ENCODE results near the gene GPR68. TPM values are rescaled to one million over a fixed set of nuclear protein-coding genes. Genes with fewer than 3 reads are reported as not detected.

Gene GPR68
- total RNA-seq, 2 donors from 2014 or later: 18.9 to 19.2 TPM

DNA sequence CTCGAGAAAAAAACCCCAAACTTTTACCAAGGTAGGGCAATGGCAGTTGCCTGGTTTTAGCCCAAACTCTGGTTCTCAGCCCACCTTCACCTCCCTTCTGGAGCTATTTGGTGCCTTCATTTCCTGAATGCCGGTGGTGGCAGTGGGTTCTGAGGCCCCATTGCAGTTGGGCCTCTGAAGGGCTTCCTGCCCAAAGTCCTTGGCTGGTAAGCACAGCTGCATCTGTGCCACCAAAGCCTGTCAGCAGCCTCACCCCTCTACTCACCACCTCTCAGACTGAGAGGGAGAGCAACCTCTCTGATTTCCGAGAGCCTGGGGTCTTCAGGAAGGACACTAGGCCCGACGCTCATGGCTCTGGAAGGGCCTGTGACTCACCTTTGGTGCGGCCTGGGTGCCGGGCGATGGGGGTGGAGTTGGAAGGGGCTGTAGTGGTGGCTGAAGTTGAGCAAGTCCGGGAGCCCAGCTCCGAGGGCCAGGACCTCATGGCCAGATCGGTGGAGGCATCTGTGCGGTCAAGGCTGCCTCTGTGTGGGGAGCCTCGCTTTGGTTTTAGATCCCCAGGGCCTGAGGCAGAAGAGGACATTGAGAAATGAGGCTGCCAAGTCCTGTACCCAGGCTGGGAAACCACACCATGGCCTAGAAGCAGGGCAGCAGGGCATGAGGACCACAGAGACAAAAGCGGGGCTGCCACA is 38.6 kb upstream of the GPR68 start:
- Mint-ChIP-seq H3K4me3 (no peak overlapping the region), H3K27ac (peak overlapping the region; percentile 92), H3K27me3 (ENCODE audit: low read depth) (no peaks in the 10 kb centered on the region), H3K9me3 (no peaks in the 10 kb centered on the region), H3K36me3 (ENCODE audit: insufficient read depth in 2 of 2) (peaks cover 16 to 40% of the 10 kb centered on the region in 2 donors), H3K4me1 (ENCODE audit: low read depth) (peaks cover 19% of the 10 kb centered on the region)
- DNase-seq: no peak
- no peak for ATAC-seq (replicated peaks in 1 of 2)

DNA sequence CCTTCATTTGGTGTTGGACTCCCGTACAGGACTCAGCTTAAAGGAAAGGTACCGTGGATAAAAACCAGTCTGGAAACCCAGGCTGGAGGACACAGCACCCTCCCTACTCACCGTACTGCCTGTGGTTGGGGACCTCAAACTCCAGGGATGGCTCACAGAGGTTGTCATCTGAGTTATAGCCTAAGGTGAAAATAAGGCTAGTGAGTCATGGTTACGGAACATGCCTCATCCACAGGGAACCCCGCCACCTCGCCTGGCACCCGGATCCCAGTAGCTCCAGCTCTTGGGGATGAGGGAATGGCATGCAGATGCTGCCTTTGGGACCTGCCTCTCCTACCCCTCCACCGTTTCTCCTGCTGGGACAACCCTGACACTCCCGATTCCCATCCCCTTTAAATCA is 36.8 kb upstream of the GPR68 start:
- Mint-ChIP-seq H3K9me3 (no peaks in the 10 kb centered on the region), H3K36me3 (ENCODE audit: insufficient read depth in 2 of 2) (peaks cover 13 to 48% of the 10 kb centered on the region in 2 donors), H3K27me3 (ENCODE audit: low read depth) (no peaks in the 10 kb centered on the region), H3K4me3 (no peak overlapping the region), H3K4me1 (ENCODE audit: low read depth) (peaks cover 14% of the 10 kb centered on the region), H3K27ac (peak overlapping the region; percentile 62)
- DNase-seq: no peak
- ATAC-seq (replicated peaks in 1 of 2): no peak

GRCh38 chr14:91280129-91280528 is 35.6 kb upstream of the GPR68 start:
- Mint-ChIP-seq H3K27me3 (ENCODE audit: low read depth) (no peaks in the 10 kb centered on the region), H3K9me3 (no peaks in the 10 kb centered on the region), H3K4me3 (no peak overlapping the region), H3K36me3 (ENCODE audit: insufficient read depth in 2 of 2) (peaks cover 8 to 39% of the 10 kb centered on the region in 2 donors), H3K4me1 (ENCODE audit: low read depth) (peaks cover 5% of the 10 kb centered on the region), H3K27ac (no peak overlapping the region)
- no peak for DNase-seq
- ATAC-seq (replicated peaks in 1 of 2): no peak

DNA sequence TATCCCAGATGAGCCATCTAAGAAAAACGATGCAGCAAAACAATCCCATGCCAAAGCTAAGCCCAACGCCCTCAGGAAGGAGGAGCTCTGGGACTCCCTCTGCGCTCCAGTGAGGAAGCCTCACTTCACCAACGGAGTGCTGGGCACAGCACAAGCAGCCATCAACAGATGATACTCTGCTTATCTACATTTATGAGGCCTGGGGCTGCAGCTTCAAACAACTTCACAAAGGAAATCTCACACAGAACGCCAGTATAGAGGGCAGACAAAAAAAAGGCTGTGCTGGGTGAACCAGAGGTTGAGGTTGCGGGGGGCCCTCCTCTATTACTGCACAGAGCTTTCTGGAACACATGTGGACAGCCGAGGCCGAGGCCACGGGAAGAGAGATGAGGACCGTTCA is 34.9 kb upstream of the GPR68 start:
- Mint-ChIP-seq H3K27me3 (ENCODE audit: low read depth) (no peaks in the 10 kb centered on the region), H3K27ac (peak overlapping the region; percentile 44), H3K4me1 (ENCODE audit: low read depth) (peaks cover 5% of the 10 kb centered on the region), H3K36me3 (ENCODE audit: insufficient read depth in 2 of 2) (peaks cover 8 to 31% of the 10 kb centered on the region in 2 donors), H3K9me3 (no peaks in the 10 kb centered on the region), H3K4me3 (no peak overlapping the region)
- no peak for ATAC-seq (replicated peaks in 1 of 2)
- no peak for DNase-seq

- no peak for DNase-seq
- no peak for ATAC-seq (replicated peaks in 1 of 2)
- H3K36me3 Mint-ChIP-seq (ENCODE audit: insufficient read depth in 2 of 2): peaks cover 6 to 23% of the 10 kb centered on the region in 2 donors
- H3K4me3 Mint-ChIP-seq: no peak overlapping the region
- no peaks in the 10 kb centered on the region for H3K27me3 Mint-ChIP-seq (ENCODE audit: low read depth)
- no peak overlapping the region for H3K27ac Mint-ChIP-seq
- peaks cover 5% of the 10 kb centered on the region for H3K4me1 Mint-ChIP-seq (ENCODE audit: low read depth)
- H3K9me3 Mint-ChIP-seq: no peaks in the 10 kb centered on the region
Measured at GRCh38 chr14:91278383-91278715, 33.8 kb upstream of the GPR68 start.

DNA sequence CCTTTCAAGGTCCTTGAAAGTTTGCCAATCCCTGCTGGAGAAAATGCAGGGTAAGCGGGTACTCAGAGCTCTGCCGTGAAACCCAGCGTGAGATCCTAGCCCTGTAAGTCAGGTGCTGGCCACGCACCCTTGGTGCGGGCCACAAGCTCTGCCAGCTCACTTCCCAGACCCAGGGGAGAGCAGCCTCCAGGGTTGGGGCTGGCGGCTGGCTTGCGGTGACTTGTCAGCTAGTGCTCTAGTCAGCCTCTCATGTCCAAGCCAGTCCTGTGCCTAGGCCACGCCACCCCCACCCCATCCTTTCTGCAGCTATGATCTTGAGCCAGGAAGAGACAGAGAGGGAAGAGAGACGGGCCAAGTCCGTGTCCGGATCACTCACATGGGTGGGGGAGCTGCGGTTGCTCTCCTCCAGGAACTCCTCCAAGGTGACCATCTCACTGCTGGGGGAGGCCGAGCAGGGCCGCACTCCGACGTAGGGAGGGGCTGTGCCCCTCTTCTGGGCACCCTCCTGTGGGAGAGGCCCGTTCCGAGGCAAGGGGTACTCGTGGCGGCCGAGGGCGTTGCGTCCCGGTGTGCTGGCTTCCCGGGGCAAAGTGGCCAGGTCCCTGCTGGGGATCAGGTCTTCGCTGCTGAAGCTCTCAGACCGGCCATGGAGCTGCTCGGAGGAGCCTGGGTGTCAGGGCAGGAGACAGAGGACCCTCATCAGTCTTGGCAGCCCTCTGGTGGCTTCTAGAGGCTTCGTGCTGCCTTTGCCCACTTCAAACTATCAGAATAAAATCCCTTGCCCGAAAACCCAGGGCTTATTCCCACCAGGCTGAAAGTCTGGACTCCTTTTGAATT is 33.3 kb upstream of the GPR68 start:
- Mint-ChIP-seq H3K9me3 (no peaks in the 10 kb centered on the region), H3K27me3 (ENCODE audit: low read depth) (no peaks in the 10 kb centered on the region), H3K36me3 (ENCODE audit: insufficient read depth in 2 of 2) (peaks cover 5 to 18% of the 10 kb centered on the region in 2 donors), H3K27ac (no peak overlapping the region), H3K4me1 (ENCODE audit: low read depth) (peaks cover 5% of the 10 kb centered on the region), H3K4me3 (no peak overlapping the region)
- DNase-seq (no peak), ATAC-seq (replicated peaks in 1 of 2) (no peak)

DNA sequence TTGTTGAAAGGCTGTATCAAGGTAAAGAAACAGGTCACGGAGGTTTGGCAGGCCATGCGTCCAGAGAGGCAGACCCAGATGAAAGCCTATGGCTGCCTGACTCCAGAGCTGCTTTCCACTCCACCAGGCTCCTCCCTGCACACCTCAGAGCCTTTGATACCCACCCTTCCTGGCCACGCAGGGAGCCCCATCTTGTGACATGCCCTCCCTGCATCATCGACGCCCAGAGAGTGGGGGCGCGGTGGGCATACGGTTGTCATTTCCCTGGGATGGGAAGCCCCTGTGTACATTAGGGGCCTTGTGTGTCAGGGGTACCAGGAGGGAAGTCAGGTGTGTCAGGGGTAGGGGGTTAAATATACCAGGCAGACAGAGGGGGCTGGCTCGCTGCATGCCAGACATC is 30.3 kb upstream of the GPR68 start:
- no peaks in the 10 kb centered on the region for H3K27me3 Mint-ChIP-seq (ENCODE audit: low read depth)
- peaks cover 2 to 15% of the 10 kb centered on the region in 2 donors for H3K36me3 Mint-ChIP-seq (ENCODE audit: insufficient read depth in 2 of 2)
- no peaks in the 10 kb centered on the region for H3K9me3 Mint-ChIP-seq
- DNase-seq: no peak
- H3K4me3 Mint-ChIP-seq: no peak overlapping the region
- H3K4me1 Mint-ChIP-seq (ENCODE audit: low read depth): no peaks in the 10 kb centered on the region
- no peak for ATAC-seq (replicated peaks in 1 of 2)
- peak overlapping the region; percentile 69 for H3K27ac Mint-ChIP-seq

DNA sequence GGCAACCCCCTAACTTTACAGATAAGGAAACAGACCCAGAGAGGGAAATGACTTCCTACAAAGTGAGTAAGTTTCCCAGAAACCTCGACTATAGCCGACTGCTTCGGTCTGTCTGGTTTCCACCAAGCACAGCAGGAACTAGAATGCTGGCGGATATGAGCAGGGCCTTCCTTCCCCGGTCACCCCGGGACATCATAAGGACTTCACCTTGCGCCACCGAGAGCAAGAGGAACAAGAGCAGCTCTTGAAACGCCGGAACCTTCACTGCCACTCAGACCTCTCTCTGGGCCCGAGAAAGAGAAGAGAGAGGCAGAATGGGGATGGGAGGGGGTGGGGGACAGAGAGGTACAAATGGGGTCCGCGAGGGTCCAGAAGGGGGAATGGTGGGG is 29.4 kb upstream of the GPR68 start:
- no peak for ATAC-seq (replicated peaks in 1 of 2)
- no peak for DNase-seq
- Mint-ChIP-seq H3K27me3 (ENCODE audit: low read depth) (no peaks in the 10 kb centered on the region), H3K4me3 (no peak overlapping the region), H3K36me3 (ENCODE audit: insufficient read depth in 2 of 2) (peaks cover 2 to 15% of the 10 kb centered on the region in 2 donors), H3K9me3 (no peaks in the 10 kb centered on the region), H3K27ac (no peak overlapping the region), H3K4me1 (ENCODE audit: low read depth) (no peaks in the 10 kb centered on the region)

DNA sequence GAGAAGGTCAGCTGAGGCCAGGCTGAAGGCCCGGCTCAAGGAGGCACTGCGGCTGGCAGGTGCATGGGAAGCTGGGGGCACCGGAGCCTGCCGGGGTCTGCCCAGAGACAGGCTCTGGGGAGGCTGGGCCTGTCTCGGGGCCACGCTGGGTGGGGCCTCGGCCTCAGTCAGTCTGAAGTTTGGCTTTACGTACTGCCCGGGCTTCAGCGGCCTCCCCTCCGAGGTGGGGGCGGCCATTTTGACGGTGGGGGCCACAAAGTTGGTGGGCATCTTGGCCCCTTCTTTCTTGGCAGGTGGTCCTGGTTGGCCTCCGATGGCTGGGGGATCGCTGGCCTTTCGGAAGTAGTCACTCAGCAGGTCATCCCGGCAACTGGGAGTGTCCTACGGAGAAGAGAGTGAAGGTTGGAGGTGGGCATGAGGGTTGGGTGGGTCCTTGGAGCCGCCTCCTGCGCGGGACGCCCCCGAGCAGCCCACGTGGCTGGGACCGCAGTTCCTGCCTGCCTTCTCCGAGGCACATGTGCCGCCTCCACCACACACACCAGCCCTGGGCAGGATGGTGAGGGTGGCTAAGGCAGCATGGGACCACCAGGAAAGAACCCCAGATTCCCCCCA is 28.9 kb upstream of the GPR68 start:
- Mint-ChIP-seq H3K4me1 (ENCODE audit: low read depth) (no peaks in the 10 kb centered on the region), H3K9me3 (no peaks in the 10 kb centered on the region), H3K27ac (no peak overlapping the region), H3K36me3 (ENCODE audit: insufficient read depth in 2 of 2) (peaks cover 2 to 15% of the 10 kb centered on the region in 2 donors), H3K4me3 (no peak overlapping the region), H3K27me3 (ENCODE audit: low read depth) (no peaks in the 10 kb centered on the region)
- ATAC-seq (replicated peaks in 1 of 2) (no peak), DNase-seq (no peak)

GRCh38 chr14:91272341-91273272 is 28.1 kb upstream of the GPR68 start:
- Mint-ChIP-seq H3K4me3 (no peak overlapping the region), H3K9me3 (no peaks in the 10 kb centered on the region), H3K36me3 (ENCODE audit: insufficient read depth in 2 of 2) (peaks cover 2 to 13% of the 10 kb centered on the region in 2 donors), H3K27ac (peak overlapping the region; percentile 10), H3K27me3 (ENCODE audit: low read depth) (no peaks in the 10 kb centered on the region), H3K4me1 (ENCODE audit: low read depth) (peaks cover 6% of the 10 kb centered on the region)
- ATAC-seq (replicated peaks in 1 of 2) (no peak), DNase-seq (no peak)

GRCh38 chr14:91271639-91272038 is 27.1 kb upstream of the GPR68 start:
- Mint-ChIP-seq H3K27me3 (ENCODE audit: low read depth) (no peaks in the 10 kb centered on the region), H3K4me3 (no peak overlapping the region), H3K27ac (peak overlapping the region; percentile 18), H3K36me3 (ENCODE audit: insufficient read depth in 2 of 2) (peaks cover 2 to 9% of the 10 kb centered on the region in 2 donors), H3K9me3 (no peaks in the 10 kb centered on the region), H3K4me1 (ENCODE audit: low read depth) (peaks cover 12% of the 10 kb centered on the region)
- ATAC-seq (replicated peaks in 1 of 2): no peak
- no peak for DNase-seq

- Mint-ChIP-seq H3K4me3 (no peak overlapping the region), H3K9me3 (no peaks in the 10 kb centered on the region), H3K36me3 (ENCODE audit: insufficient read depth in 2 of 2) (peaks cover 2 to 6% of the 10 kb centered on the region in 2 donors), H3K27me3 (ENCODE audit: low read depth) (no peaks in the 10 kb centered on the region), H3K27ac (no peak overlapping the region), H3K4me1 (ENCODE audit: low read depth) (peaks cover 15% of the 10 kb centered on the region)
- ATAC-seq (replicated peaks in 1 of 2) (no peak), DNase-seq (no peak)
Measured at GRCh38 chr14:91270619-91271018, 26.1 kb upstream of the GPR68 start.

All from activated T-cell treated with anti-CD3 and anti-CD28 coated beads, Interleukin-2, amount 50 U/mL, for 72 hours (primary cell).